ENCODE data around the gene LPP.

DNA sequence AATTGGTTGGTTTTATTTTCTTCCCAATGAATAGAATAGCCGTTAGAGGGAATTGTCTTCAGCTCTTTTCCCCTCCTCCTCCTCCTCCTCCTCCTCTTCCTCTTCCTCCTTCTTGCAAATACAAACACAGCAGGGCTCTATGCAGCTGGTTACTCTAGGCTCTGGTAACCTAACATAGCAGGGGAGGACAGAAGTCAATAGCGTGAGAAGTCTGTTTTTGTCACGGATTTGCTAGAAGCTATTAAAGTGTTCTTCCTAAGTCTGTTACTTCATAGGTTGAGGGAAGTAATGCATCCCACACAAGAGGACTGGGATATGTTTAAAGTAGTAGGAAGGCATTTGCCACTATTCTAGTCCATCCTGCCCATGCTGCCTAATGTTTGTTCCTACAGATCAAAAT, 643.1 kb downstream of the LPP start:
- TF ChIP-seq GATA3 (IDR thresholded peaks at IDR 0.05; ENCODE audit: low read depth, low read length) (no peak), GATA2 (IDR thresholded peaks at IDR 0.05; ENCODE audit: low read depth, low read length) (no peak)

Data from SH-SY5Y (cell line).